HEK293 (cell line): ENCODE measurements around the gene SLC4A1AP.
A peak's percentile ranks its signal among the peaks of the same experiment; 100 is the strongest.

Experiments
- EGR2 ChIP-seq: fragments of 450-650 bp; formaldehyde crosslinking; IDR thresholded peaks from 2 replicates; pipeline ENCODE4 v1.5.1; 2016; ENCODE audit warnings: low read depth, missing biosample characterization, missing genetic modification characterization
- GFI1B ChIP-seq: fragments of 450-650 bp; formaldehyde crosslinking; IDR thresholded peaks from 2 replicates; pipeline ENCODE4 v1.5.1; 2016; ENCODE audit warnings: missing biosample characterization, missing genetic modification characterization
- GLI4 ChIP-seq: fragments of 450-650 bp; formaldehyde crosslinking; IDR thresholded peaks from 2 replicates; pipeline ENCODE4 v1.5.1; 2016; ENCODE audit warnings: missing biosample characterization, missing genetic modification characterization
- INSM2 ChIP-seq: fragments of 450-650 bp; formaldehyde crosslinking; IDR thresholded peaks from 2 replicates; pipeline ENCODE4 v1.5.1; 2016; ENCODE audit warnings: missing biosample characterization, missing genetic modification characterization
- KLF10 ChIP-seq: fragments of 450-650 bp; IDR thresholded peaks from 2 replicates; pipeline ENCODE4 v1.5.1; 2018; ENCODE audit warnings: missing biosample characterization, mild to moderate bottlenecking, missing genetic modification characterization
- PRDM1 ChIP-seq: fragments of 450-650 bp; formaldehyde crosslinking; IDR thresholded peaks from 2 replicates; pipeline ENCODE4; 2016; ENCODE audit warnings: missing biosample characterization, missing genetic modification characterization
- WT1 ChIP-seq: fragments of 450-650 bp; formaldehyde crosslinking; IDR thresholded peaks from 2 replicates; pipeline ENCODE4 v1.5.1; 2016; ENCODE audit warnings: missing biosample characterization, missing genetic modification characterization
- ZBTB17 ChIP-seq: fragments of 450-650 bp; formaldehyde crosslinking; IDR thresholded peaks from 2 replicates; pipeline ENCODE4 v1.5.1; 2016; ENCODE audit warnings: missing biosample characterization, missing genetic modification characterization
- ZFP37 ChIP-seq: fragments of 450-650 bp; formaldehyde crosslinking; IDR thresholded peaks from 2 replicates; pipeline ENCODE4 v1.5.1; 2016; ENCODE audit warnings: missing biosample characterization, missing genetic modification characterization
- ZFP41 ChIP-seq: fragments of 450-650 bp; formaldehyde crosslinking; IDR thresholded peaks from 2 replicates; pipeline ENCODE4 v1.5.1; 2016; ENCODE audit warnings: missing biosample characterization, missing genetic modification characterization, borderline replicate concordance
- ZNF10 ChIP-seq: fragments of 450-650 bp; formaldehyde crosslinking; IDR thresholded peaks from 2 replicates; pipeline ENCODE4 v1.5.1; 2017; ENCODE audit warnings: missing biosample characterization, missing genetic modification characterization
- ZNF112 ChIP-seq: fragments of 450-650 bp; formaldehyde crosslinking; IDR thresholded peaks from 2 replicates; pipeline ENCODE4 v1.5.0; 2017; ENCODE audit warnings: missing biosample characterization, missing genetic modification characterization
- ZNF18 ChIP-seq: fragments of 450-650 bp; formaldehyde crosslinking; IDR thresholded peaks from 2 replicates; pipeline ENCODE4 v1.5.1; 2016; ENCODE audit warnings: missing biosample characterization, missing genetic modification characterization
- ZNF19 ChIP-seq: fragments of 450-650 bp; formaldehyde crosslinking; IDR thresholded peaks from 2 replicates; pipeline ENCODE4; 2016; ENCODE audit warnings: missing biosample characterization, missing genetic modification characterization, low read depth
- ZNF23 ChIP-seq: fragments of 450-650 bp; formaldehyde crosslinking; IDR thresholded peaks from 2 replicates; pipeline ENCODE4 v1.5.1; 2016; ENCODE audit warnings: missing biosample characterization, missing genetic modification characterization, borderline replicate concordance
- ZNF292 ChIP-seq: fragments of 450-650 bp; formaldehyde crosslinking; IDR thresholded peaks from 2 replicates; pipeline ENCODE4 v1.5.1; 2016; ENCODE audit warnings: low read depth, missing biosample characterization, missing genetic modification characterization, borderline replicate concordance
- ZNF335 ChIP-seq: fragments of 450-650 bp; formaldehyde crosslinking; conservative IDR thresholded peaks from 2 replicates; pipeline ENCODE4 v1.5.1; 2016; ENCODE audit warnings: missing biosample characterization, missing genetic modification characterization
- ZNF394 ChIP-seq: fragments of 450-650 bp; formaldehyde crosslinking; IDR thresholded peaks from 2 replicates; pipeline ENCODE4 v1.5.1; 2016; ENCODE audit warnings: missing biosample characterization, missing genetic modification characterization, mild to moderate bottlenecking, moderate library complexity, borderline replicate concordance
- ZNF473 ChIP-seq: fragments of 450-650 bp; formaldehyde crosslinking; IDR thresholded peaks from 2 replicates; pipeline ENCODE4 v1.5.1; 2017; ENCODE audit warnings: missing biosample characterization, missing genetic modification characterization
- ZNF558 ChIP-seq: fragments of 450-650 bp; formaldehyde crosslinking; IDR thresholded peaks from 2 replicates; pipeline ENCODE4 v1.5.1; 2016; ENCODE audit warnings: missing biosample characterization, missing genetic modification characterization
- ZNF645 ChIP-seq: fragments of 450-650 bp; formaldehyde crosslinking; IDR thresholded peaks from 2 replicates; pipeline ENCODE4; 2016; ENCODE audit warnings: missing biosample characterization, missing genetic modification characterization
- ZNF701 ChIP-seq: fragments of 450-650 bp; formaldehyde crosslinking; IDR thresholded peaks from 2 replicates; pipeline ENCODE4 v1.5.1; 2016; ENCODE audit warnings: missing biosample characterization, missing genetic modification characterization
- ZSCAN5A ChIP-seq: fragments of 450-650 bp; formaldehyde crosslinking; IDR thresholded peaks from 2 replicates; pipeline ENCODE4 v1.5.1; 2016; ENCODE audit warnings: missing biosample characterization, missing genetic modification characterization
- TF ChIP-seq, protein P1 (sequence below): fragments of 450-650 bp; formaldehyde crosslinking; IDR thresholded peaks from 2 replicates; pipeline ENCODE4 v1.5.1; 2016; ENCODE audit warnings: missing biosample characterization, missing genetic modification characterization
- TF ChIP-seq, protein P2 (sequence below): sonication (generic); formaldehyde crosslinking; IDR thresholded peaks from 2 replicates; pipeline ENCODE4 v1.8.1; 2022; ENCODE audit warnings: mild to moderate bottlenecking, moderate library complexity, missing genetic modification reagents
- TF ChIP-seq, protein P3 (sequence below): fragments of 450-650 bp; formaldehyde crosslinking; IDR thresholded peaks from 2 replicates; pipeline ENCODE4 v1.5.1; 2016; ENCODE audit warnings: missing biosample characterization, missing genetic modification characterization

The SLC4A1AP gene

GRCh38 chr2:27663285-27664153 lies at the start of gene SLC4A1AP, which contains the start of gene SUPT7L (continued):
- TF ChIP-seq ZNF112 (no peak), ZNF558 (peak; percentile 66; the same call in 1 of the 2 replicates), GLI4 (tag by site-specific recombination) (peak; percentile 91), ZFP37 (peak; percentile 98), ZNF10 (peak; percentile 62; the same call in 1 of the 2 replicates), INSM2 (tag by site-specific recombination) (peak; percentile 95), ZNF19 (no peak), ZNF473 (tag by site-specific recombination) (no peak), KLF10 (tag by site-specific recombination) (peak; percentile 70), ZNF335 (tag by site-specific recombination) (peak; percentile 88), GFI1B (tag by site-specific recombination) (peak; percentile 70), ZSCAN5A (tag by site-specific recombination) (peak; percentile 84; the same call in 1 of the 2 replicates), ZNF645 (tag by site-specific recombination) (no peak), ZNF18 (tag by site-specific recombination) (0 out of 2 replicates have a peak, but pooled peaks have one; percentile 13), PRDM1 (tag by site-specific recombination) (no peak), EGR2 (tag by site-specific recombination) (0 out of 2 replicates have a peak, but pooled peaks have one; percentile 29), ZNF394 (tag by site-specific recombination) (peak; percentile 84; the same call in 1 of the 2 replicates), ZNF23 (tag by site-specific recombination) (no peak), ZFP41 (tag by site-specific recombination) (no peak), ZBTB17 (tag by site-specific recombination) (peak; percentile 99), ZNF292 (no peak), ZNF701 (tag by site-specific recombination) (no peak), WT1 (peak; percentile 13; the same call in 1 of the 2 replicates)
- TF ChIP-seq, protein P1, sequence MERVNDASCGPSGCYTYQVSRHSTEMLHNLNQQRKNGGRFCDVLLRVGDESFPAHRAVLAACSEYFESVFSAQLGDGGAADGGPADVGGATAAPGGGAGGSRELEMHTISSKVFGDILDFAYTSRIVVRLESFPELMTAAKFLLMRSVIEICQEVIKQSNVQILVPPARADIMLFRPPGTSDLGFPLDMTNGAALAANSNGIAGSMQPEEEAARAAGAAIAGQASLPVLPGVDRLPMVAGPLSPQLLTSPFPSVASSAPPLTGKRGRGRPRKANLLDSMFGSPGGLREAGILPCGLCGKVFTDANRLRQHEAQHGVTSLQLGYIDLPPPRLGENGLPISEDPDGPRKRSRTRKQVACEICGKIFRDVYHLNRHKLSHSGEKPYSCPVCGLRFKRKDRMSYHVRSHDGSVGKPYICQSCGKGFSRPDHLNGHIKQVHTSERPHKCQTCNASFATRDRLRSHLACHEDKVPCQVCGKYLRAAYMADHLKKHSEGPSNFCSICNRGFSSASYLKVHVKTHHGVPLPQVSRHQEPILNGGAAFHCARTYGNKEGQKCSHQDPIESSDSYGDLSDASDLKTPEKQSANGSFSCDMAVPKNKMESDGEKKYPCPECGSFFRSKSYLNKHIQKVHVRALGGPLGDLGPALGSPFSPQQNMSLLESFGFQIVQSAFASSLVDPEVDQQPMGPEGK, result peak; percentile 23; the same call in 1 of the 2 replicates
- TF ChIP-seq, protein P2, sequence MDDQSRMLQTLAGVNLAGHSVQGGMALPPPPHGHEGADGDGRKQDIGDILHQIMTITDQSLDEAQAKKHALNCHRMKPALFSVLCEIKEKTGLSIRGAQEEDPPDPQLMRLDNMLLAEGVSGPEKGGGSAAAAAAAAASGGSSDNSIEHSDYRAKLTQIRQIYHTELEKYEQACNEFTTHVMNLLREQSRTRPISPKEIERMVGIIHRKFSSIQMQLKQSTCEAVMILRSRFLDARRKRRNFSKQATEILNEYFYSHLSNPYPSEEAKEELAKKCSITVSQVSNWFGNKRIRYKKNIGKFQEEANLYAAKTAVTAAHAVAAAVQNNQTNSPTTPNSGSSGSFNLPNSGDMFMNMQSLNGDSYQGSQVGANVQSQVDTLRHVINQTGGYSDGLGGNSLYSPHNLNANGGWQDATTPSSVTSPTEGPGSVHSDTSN (CRISPR knock-in tag), result peak; percentile 63
- TF ChIP-seq, protein P3, sequence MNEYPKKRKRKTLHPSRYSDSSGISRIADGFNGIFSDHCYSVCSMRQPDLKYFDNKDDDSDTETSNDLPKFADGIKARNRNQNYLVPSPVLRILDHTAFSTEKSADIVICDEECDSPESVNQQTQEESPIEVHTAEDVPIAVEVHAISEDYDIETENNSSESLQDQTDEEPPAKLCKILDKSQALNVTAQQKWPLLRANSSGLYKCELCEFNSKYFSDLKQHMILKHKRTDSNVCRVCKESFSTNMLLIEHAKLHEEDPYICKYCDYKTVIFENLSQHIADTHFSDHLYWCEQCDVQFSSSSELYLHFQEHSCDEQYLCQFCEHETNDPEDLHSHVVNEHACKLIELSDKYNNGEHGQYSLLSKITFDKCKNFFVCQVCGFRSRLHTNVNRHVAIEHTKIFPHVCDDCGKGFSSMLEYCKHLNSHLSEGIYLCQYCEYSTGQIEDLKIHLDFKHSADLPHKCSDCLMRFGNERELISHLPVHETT (tag by site-specific recombination), result peak; percentile 99
